Testis (tissue), 3 donors: ENCODE results near the gene BACH2. TPM values are rescaled to one million over a fixed set of nuclear protein-coding genes. Genes with fewer than 3 reads are reported as not detected.

Source experiments
- DNase-seq: peaks from one replicate; pipeline ENCODE4 v3.0.0-alpha.2; 2019
- H3K27ac ChIP-seq, 2 donors: fragments of 200-600 bp; sonication (generic); one replicate each; pipeline ENCODE4 v1.5.1; 2019
- H3K27me3 ChIP-seq: fragments of 200-600 bp; sonication (generic); one replicate; pipeline ENCODE4 v1.5.1; 2019
- H3K36me3 ChIP-seq: fragments of 200-600 bp; sonication (generic); one replicate; pipeline ENCODE4 v1.5.1; 2017; ENCODE audit warnings: low read depth; ENCODE audit errors: missing control alignments
- H3K4me1 ChIP-seq: fragments of 200-600 bp; sonication (generic); one replicate; pipeline ENCODE4 v1.5.1; 2019
- H3K4me3 ChIP-seq, 2 donors: fragments of 200-600 bp; sonication (generic); one replicate each; pipeline ENCODE4 v1.5.1; 2017 to 2019
- H3K9me3 ChIP-seq: fragments of 200-600 bp; sonication (generic); one replicate; pipeline ENCODE4 v1.5.1; 2017
- POLR2A ChIP-seq: fragments of 450-650 bp; IDR thresholded peaks from one replicate; pipeline ENCODE4 v1.6.1; 2017; ENCODE audit warnings: antibody characterized with exemption, mild to moderate bottlenecking, moderate library complexity
- WGBS, 2 donors: methylation state at CpG; one replicate each; pipeline ENCODE4 v1.1.5; 2018; 5-methylcytosine and 5-hydroxymethylcytosine counted together
- intact Hi-C: fragments of 100-400 bp; cut with DNase I; formaldehyde crosslinking; loops from one replicate; pipeline ENCODE4 v1.15.1; 2023; ENCODE audit warnings: low total_unique reads
- polyA plus RNA-seq: library from polyadenylated mRNA; stranded (reverse); fragments of 350-450 nt; fragmentation: Illumina TruSeq; extraction: RNeasy Lipid Tissue Mini Kit (QIAGEN cat#74804); gene quantifications from one replicate; pipeline ENCODE4 v1.2.3, GENCODE V29; 2014; ENCODE audit warnings: low read depth, low replicate concordance; ENCODE audit not compliant: insufficient read depth
- total RNA-seq, 2 donors: library from RNA; depleted of rRNA; stranded (reverse); fragments of >200 nt; gene quantifications; one replicate each; pipeline ENCODE4 v1.2.3, GENCODE V29; 2016
- TF ChIP-seq, protein P1 (sequence below), 3 experiments: fragments of 450-650 bp in 2 of 3; fragments of 200-600 bp in 1 of 3; sonication (generic) in 1 of 3; IDR thresholded peaks; one replicate each; pipeline ENCODE4 v1.5.1; 2016 to 2019; ENCODE audit warnings: antibody characterized with exemption in 3 of 3, mild to moderate bottlenecking in 2 of 3, moderate library complexity in 1 of 3

The BACH2 gene
- total and polyA plus RNA-seq, 3 donors from 2014 or later: 5.0 to 8.3 (median 6.5) TPM

DNA sequence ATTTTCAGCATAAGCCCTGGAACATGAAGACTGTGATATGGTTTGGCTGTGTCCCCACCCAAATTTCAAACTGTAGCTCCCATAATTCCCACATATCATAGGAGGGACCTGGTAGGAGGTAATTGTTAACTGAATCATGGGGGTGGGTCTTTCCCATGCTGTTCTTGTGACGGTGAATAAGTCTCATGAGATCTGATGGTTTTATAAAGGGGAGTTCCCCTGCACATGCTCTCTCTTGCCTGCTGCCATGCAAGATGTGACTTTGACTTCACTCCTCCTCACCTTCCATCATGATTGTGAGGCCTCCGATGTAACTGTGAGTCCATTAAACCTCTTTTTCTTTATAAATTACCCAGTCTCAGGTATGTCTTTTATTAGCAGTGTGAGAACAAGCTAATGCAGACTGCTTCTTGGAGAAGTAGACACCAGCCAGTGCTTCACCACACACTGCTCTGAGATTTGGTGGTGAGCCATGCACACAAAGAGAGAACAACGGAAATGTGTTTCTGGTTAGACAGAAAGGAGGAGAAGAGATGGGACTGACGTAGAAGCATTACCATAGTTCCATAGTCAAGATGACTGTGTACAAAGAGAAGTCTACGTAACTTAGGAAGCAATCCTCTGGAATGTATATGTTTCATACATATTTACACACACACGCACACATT is 97.8 kb downstream of the BACH2 start:
- WGBS, 2 donors: 91 to 93% methylated on average over 6 of the region's 6 CpGs
- no peaks in the 10 kb centered on the region for H3K9me3 ChIP-seq
- H3K36me3 ChIP-seq: no peaks in the 10 kb centered on the region
- DNase-seq: no peak
- H3K27me3 ChIP-seq: no peaks in the 10 kb centered on the region
- TF ChIP-seq, protein P1, sequence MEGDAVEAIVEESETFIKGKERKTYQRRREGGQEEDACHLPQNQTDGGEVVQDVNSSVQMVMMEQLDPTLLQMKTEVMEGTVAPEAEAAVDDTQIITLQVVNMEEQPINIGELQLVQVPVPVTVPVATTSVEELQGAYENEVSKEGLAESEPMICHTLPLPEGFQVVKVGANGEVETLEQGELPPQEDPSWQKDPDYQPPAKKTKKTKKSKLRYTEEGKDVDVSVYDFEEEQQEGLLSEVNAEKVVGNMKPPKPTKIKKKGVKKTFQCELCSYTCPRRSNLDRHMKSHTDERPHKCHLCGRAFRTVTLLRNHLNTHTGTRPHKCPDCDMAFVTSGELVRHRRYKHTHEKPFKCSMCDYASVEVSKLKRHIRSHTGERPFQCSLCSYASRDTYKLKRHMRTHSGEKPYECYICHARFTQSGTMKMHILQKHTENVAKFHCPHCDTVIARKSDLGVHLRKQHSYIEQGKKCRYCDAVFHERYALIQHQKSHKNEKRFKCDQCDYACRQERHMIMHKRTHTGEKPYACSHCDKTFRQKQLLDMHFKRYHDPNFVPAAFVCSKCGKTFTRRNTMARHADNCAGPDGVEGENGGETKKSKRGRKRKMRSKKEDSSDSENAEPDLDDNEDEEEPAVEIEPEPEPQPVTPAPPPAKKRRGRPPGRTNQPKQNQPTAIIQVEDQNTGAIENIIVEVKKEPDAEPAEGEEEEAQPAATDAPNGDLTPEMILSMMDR (IDR thresholded peaks at IDR 0.05): no peak
- no peak for TF ChIP-seq POLR2A
- intact Hi-C loops: no loop called here
- H3K27ac ChIP-seq: no peak overlapping the region
- H3K4me3 ChIP-seq: no peak overlapping the region
- no peaks in the 10 kb centered on the region for H3K4me1 ChIP-seq

GRCh38 chr6:90197854-90198496 is 98.7 kb downstream of the BACH2 start:
- no peaks in the 10 kb centered on the region for H3K9me3 ChIP-seq
- H3K27me3 ChIP-seq: no peaks in the 10 kb centered on the region
- H3K27ac ChIP-seq: no peak overlapping the region
- H3K36me3 ChIP-seq: no peaks in the 10 kb centered on the region
- TF ChIP-seq, protein P1 (IDR thresholded peaks at IDR 0.05): no peak
- TF ChIP-seq POLR2A: no peak
- no peaks in the 10 kb centered on the region for H3K4me1 ChIP-seq
- intact Hi-C loops: no loop called here
- no peak for DNase-seq
- 91 to 97% methylated on average over 8 of the region's 8 CpGs for WGBS, 2 donors
- H3K4me3 ChIP-seq: no peak overlapping the region

- Histone ChIP-seq H3K27me3 (no peaks in the 10 kb centered on the region), H3K36me3 (no peaks in the 10 kb centered on the region), H3K27ac (no peak overlapping the region), H3K9me3 (no peaks in the 10 kb centered on the region), H3K4me1 (no peaks in the 10 kb centered on the region), H3K4me3 (no peak overlapping the region)
- DNase-seq: no peak
- 82 to 87% methylated on average over 9 of the region's 9 CpGs for WGBS, 2 donors
- intact Hi-C loops: no loop called here
- TF ChIP-seq, protein P1 (IDR thresholded peaks at IDR 0.05): no peak
- TF ChIP-seq POLR2A: no peak
Measured at GRCh38 chr6:90195094-90195829, 101.4 kb downstream of the BACH2 start.

DNA sequence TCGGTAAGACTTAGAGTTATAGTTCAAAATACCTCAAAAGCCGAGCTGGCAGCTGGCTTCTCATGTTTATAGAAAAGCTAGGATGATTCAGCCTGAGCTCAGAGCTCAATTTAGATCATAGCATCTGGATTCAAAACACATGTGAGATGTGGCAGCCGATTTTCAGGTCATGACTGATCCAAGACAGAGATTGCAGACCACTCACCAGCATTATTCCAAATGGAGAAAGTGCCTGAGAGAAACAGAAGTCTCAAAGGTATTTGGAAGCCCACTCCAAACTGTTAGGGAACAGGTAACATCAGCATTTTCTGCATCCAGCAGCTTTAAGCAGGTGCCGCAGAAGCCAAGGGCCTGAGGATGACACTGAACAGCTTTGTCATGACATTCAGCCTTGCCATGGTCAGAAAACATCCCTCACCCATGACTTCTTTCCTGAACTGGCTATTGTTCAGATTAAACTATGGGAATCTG is 102.2 kb downstream of the BACH2 start:
- 81 to 92% methylated on average over 4 of the region's 4 CpGs for WGBS, 2 donors
- DNase-seq: no peak

More for the DNA sequence above, 102.2 kb downstream of the BACH2 start:
- H3K9me3 ChIP-seq: no peaks in the 10 kb centered on the region
- no peaks in the 10 kb centered on the region for H3K4me1 ChIP-seq
- intact Hi-C loops: no loop called here
- H3K27me3 ChIP-seq: no peaks in the 10 kb centered on the region
- no peak overlapping the region for H3K4me3 ChIP-seq
- no peaks in the 10 kb centered on the region for H3K36me3 ChIP-seq
- no peak for TF ChIP-seq POLR2A
- TF ChIP-seq, protein P1 (IDR thresholded peaks at IDR 0.05): no peak
- no peak overlapping the region for H3K27ac ChIP-seq
